ENCODE measurements around the gene TP53I3. TPM values are rescaled to one million over a fixed set of nuclear protein-coding genes. Genes with fewer than 3 reads are reported as not detected.

TP53I3 gene
- 49.7 and 104 TPM in 2 replicates for total RNA-seq

DNA sequence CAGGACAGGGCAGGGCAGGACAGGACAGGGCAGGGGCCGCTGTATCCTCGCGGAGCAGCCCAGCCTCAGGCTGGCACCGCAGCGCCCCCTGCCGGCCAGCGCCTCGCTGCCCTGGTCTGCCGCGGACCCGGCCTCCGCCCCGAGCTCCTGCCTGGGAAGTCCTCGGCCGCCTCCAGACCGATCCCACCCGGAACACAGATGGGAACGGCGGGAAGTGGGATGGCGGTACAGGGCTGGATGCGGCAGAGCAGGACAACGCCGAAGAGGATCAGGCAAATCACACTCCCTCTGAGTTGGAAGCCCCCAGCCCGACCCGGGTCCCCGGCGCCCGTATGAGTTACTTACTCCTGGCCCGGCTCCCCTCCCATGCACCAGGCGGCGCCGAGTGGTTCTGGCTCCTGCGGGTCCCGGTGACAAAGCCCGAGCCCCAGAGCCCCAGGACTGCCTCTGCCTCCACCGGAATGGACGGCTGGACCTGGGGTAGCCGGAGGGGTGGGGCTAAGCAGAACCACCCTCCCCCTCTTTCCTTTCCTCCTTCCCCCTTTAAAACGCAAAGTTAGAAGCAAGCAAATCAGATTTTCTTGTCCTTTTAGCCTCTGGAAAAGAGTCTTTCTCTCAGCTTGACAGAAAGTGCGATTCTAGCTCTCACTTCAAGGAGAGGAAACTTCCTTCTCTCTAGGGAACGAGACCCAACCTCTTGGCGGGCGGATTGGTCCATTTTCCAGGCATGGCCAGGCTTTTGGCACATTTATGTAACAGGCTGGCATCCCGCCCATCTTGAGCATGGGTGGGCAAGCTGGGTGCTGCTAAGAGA is at the start of gene TP53I3:
Gene TP53I3, minus strand, starts transcription at position 449 of the 814 bp plus-strand sequence. CDS start 508 bp downstream, outside the sequence.

DNA sequence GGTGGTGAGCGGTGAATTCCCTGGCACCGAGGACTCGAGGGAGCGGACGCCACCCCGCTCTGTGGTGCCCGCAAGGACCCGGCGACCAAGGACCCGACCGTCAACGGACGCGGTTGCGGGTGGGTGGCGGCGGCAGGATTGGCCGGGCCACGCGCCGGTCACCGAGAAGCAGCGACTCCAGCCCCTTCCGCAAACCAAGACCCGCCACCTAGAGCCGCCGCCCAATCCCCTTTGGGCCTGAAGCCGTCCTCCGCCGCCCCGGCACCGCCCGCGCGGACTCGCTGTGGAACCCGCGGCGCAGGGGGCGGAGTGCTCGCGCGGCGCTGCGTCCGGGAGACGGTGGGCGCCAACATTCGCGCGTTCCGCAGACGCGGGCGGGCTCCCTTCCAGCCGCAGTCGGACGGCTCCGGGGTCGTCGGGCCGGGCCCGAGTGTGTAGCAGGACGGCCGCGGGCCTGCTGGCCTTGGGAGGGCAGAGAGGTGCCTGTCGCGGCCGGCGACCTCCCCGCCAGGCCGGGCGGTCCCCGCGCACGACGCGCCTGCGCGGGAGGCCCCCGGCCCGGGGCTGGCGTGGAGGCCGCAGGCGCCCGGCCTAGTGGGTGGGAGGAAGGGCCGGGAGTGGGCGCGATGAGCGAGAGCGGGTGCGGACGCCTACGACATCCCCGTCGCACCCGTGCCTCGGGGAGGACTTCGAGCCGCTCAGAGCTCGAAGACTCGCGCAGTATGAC is 38.7 kb upstream of the TP53I3 start, which contains the start of the genes FAM228B and PFN4:
Gene FAM228B, plus strand, starts transcription at position 275 of the 727 bp plus-strand sequence. CDS start 893 bp downstream, outside the sequence.
Gene PFN4, minus strand, starts transcription at position 140 of the 727 bp plus-strand sequence. CDS start 799 bp downstream, outside the sequence.

DNA sequence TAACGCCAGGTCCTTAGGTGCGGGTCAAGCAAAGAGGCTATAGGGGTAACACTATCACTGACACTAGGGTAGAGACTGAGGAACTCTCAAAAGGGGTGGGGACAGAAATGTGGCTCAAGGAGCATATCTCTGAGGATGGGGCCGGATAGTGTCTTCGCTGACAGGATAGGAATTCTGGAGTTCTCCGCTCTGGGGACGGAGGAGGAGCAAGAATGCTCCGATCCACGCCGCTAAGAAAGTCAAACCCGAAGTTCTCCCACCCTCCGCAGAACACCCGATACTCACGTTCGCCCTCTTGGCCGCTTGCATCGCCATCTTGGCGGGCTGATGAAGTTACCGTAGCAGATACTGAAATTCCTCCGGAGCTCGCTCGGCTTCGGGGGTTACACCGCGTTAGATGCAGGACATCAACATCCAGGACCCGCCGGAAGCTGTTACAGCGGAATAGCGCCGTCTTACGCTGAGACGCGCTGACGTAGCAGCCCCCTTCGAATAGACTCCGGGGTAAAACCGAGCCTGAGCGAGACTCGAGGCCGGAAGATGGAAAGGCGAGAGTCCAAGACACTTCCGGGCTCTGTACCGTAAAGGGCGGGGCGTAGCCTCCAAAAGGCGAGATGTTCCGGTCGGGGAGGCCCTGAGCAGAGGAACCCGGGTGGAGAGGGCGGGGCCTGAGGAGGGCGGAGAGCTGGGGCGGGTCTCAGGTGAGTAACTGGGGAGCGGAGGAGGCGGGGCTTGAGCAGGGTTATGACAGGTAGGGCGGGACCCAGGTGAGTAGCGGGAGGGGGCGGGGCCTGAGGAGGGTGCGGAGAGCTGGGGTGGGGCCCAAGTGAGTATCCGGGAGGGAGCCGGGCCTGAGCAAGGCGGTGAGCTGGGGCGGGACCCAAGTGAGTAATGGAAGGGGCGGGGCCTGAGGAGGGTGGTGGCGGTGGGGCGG is 8.5 kb downstream of the TP53I3 start, which contains the start of gene SF3B6:
Gene SF3B6, minus strand, starts transcription at position 412 of the 934 bp plus-strand sequence. Its CDS starts 97 bp downstream, at position 315.

GRCh38 chr2:24049485-24050021 is 35.1 kb downstream of the TP53I3 start, which contains the start of gene FKBP1B:
FKBP1B (plus strand) TSS chr2:24049741; CDS start chr2:24049850, 109 bp downstream.

DNA sequence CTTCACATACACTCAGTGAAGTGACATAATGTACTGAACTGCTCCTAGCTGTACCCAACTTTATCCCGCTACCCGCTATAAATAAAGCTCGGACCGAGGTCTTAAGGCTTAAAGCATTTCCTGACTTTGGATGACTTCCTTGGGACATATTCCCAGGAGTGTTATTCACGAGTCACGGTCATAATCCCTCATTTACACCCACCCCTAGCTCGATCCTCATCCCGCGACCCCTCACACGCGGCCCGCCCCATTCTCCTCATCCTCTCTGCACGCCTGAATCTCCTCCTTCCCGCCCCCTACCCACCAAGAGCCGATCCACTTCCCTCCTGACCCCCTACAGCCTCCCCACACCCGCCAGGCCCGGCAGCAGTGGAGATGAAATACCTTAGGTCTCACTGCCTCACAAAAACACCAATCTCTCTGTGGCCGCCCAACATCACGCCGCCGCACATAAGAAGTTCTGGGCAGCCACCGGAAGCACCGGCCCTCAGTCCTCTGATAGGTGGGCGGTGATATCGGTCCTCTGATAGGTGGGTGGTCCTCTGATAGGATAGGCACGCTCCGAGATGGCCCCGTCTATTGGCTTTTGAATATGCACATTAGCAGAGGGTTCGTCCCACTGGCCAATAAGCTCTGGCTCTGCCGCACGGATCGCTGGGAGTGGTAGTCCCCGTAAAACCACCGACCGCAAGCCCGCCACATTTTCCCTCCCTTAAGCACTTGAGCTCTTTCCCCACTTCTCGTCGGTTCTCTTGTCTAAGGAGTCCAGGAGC is 37.5 kb downstream of the TP53I3 start, which contains the start of gene WDCP:
Gene WDCP, minus strand, starts transcription at position 462 of the 773 bp plus-strand sequence. CDS start 7,897 bp downstream, outside the sequence.

Other genes with a start within 250 kb of the TP53I3 start
- 11.5 and 16.9 TPM in 2 replicates for gene ATAD2B, start 157.7 kb downstream of the TP53I3 start, total RNA-seq
- gene UBXN2A, start 144.4 kb downstream of the TP53I3 start, total RNA-seq: 8.1 and 8.7 TPM in 2 replicates
- gene MFSD2B, start 74.7 kb downstream of the TP53I3 start, total RNA-seq: 0.09 TPM in 2 replicates
- 10.8 and 11.2 TPM in 2 replicates for gene WDCP, start 37.4 kb downstream of the TP53I3 start, total RNA-seq
- 11.7 and 14.8 TPM in 2 replicates for gene FKBP1B, start 35.1 kb downstream of the TP53I3 start, total RNA-seq
- 148 and 168 TPM in 2 replicates for gene SF3B6, start 8.5 kb downstream of the TP53I3 start, total RNA-seq
- gene PFN4, start 38.5 kb upstream of the TP53I3 start, total RNA-seq: 0.18 and 0.28 TPM in 2 replicates
- gene FAM228B, start 38.6 kb upstream of the TP53I3 start, total RNA-seq: 3.5 and 8.7 TPM in 2 replicates
- 0.09 and 0.28 TPM in 2 replicates for gene FAM228A, start 90.2 kb upstream of the TP53I3 start, total RNA-seq

All from endothelial cell of coronary artery (primary cell).